Stimulated activated CD4-positive, alpha-beta T cell treated with anti-CD3 and anti-CD28 coated beads, TNF-alpha, amount 100 ng/mL, for 4 hours (primary cell): ENCODE results near the gene CRY2.
A peak's percentile ranks its signal among the peaks of the same experiment; 100 is the strongest.

Experiments used
- DNase-seq, 3 experiments: peaks; one replicate each; pipeline ENCODE4 v3.0.0-alpha.2; 2020; ENCODE audit warnings: low read depth in 3 of 3

The CRY2 gene

GRCh38 chr11:45879803-45880686 is 32.8 kb downstream of the CRY2 start:
- DNase-seq = no peak

- no peak for DNase-seq
Observed at GRCh38 chr11:45880772-45881570, 33.7 kb downstream of the CRY2 start.

GRCh38 chr11:45881708-45882368 is 34.6 kb downstream of the CRY2 start:
- no peak for DNase-seq

GRCh38 chr11:45884596-45885185 is 37.4 kb downstream of the CRY2 start:
- DNase-seq = no peak

GRCh38 chr11:45885274-45885920 is 38.1 kb downstream of the CRY2 start, which contains the start of gene MAPK8IP1:
Gene MAPK8IP1, plus strand, starts transcription at chr11:45885651. Its CDS starts 170 bp downstream, at chr11:45885821.
- DNase-seq = peak in 2 of 3 experiments; percentile 22 to 33

GRCh38 chr11:45885921-45886721 is 38.8 kb downstream of the CRY2 start:
- no peak for DNase-seq

- no peak for DNase-seq
Observed at GRCh38 chr11:45886816-45887520, 39.7 kb downstream of the CRY2 start.

- no peak for DNase-seq
Observed at GRCh38 chr11:45887587-45887986, 40.3 kb downstream of the CRY2 start.

GRCh38 chr11:45889555-45889954 is 42.3 kb downstream of the CRY2 start:
- DNase-seq = no peak

- no peak for DNase-seq
Observed at GRCh38 chr11:45889966-45890365, 42.7 kb downstream of the CRY2 start.

- DNase-seq = no peak
Observed at GRCh38 chr11:45890886-45891550, 43.7 kb downstream of the CRY2 start.

- DNase-seq = no peak
Observed at GRCh38 chr11:45892856-45893255, 45.6 kb downstream of the CRY2 start.

GRCh38 chr11:45894555-45895247 is 47.4 kb downstream of the CRY2 start:
- DNase-seq = no peak

- no peak for DNase-seq
Observed at GRCh38 chr11:45895553-45896259, 48.4 kb downstream of the CRY2 start.

- DNase-seq = no peak
Observed at GRCh38 chr11:45896422-45896984, 49.2 kb downstream of the CRY2 start.

- no peak for DNase-seq
Observed at GRCh38 chr11:45897556-45897955, 50.3 kb downstream of the CRY2 start.

- no peak for DNase-seq
Observed at GRCh38 chr11:45899086-45899447, 51.8 kb downstream of the CRY2 start.
